SK-N-SH (cell line): Measurements from ENCODE around the gene PMP22.

Experiments
- CTCF ChIP-seq: fragments of 200-600 bp; sonication (generic); IDR thresholded peaks from 2 replicates; pipeline ENCODE4 v1.6.1; 2017; ENCODE audit warnings: antibody characterized with exemption, mild to moderate bottlenecking, moderate library complexity
- ELF1 ChIP-seq: IDR thresholded peaks from 2 replicates; pipeline ENCODE4 v1.4.0; 2012
- JUND ChIP-seq: IDR thresholded peaks from 2 replicates; pipeline ENCODE4 v1.4.0; 2012
- MAX ChIP-seq: IDR thresholded peaks from 2 replicates; pipeline ENCODE4 v1.4.0; 2012; ENCODE audit warnings: low read depth
- NRF1 ChIP-seq: IDR thresholded peaks from 2 replicates; pipeline ENCODE4 v1.6.1; 2012; ENCODE audit warnings: low read depth, mild to moderate bottlenecking, low read length
- POLR2AphosphoS5 ChIP-seq: IDR thresholded peaks from 2 replicates; pipeline ENCODE4 v1.6.1; 2012; ENCODE audit warnings: low read depth, low read length
- RAD21 ChIP-seq: IDR thresholded peaks from 2 replicates; pipeline ENCODE4 v1.6.1; 2012; ENCODE audit warnings: mild to moderate bottlenecking, low read length
- REST ChIP-seq: IDR thresholded peaks from 2 replicates; pipeline ENCODE4 v1.6.1; 2012; ENCODE audit warnings: mild to moderate bottlenecking, low read depth, low read length, moderate library complexity
- SMC3 ChIP-seq: IDR thresholded peaks from 2 replicates; pipeline ENCODE4 v1.6.1; 2012; ENCODE audit warnings: low read depth, low read length, improper control_type of control experiment
- TAF1 ChIP-seq: IDR thresholded peaks from 2 replicates; pipeline ENCODE4 v1.6.1; 2012; ENCODE audit warnings: low read depth, mild to moderate bottlenecking, low read length, moderate library complexity, borderline replicate concordance
- USF2 ChIP-seq: fragments of 150-350 bp; IDR thresholded peaks from 2 replicates; pipeline ENCODE4 v1.6.1; 2017; ENCODE audit warnings: antibody characterized with exemption, low read length, low read depth, borderline replicate concordance

- no peak for TF ChIP-seq CTCF
- no peak for TF ChIP-seq POLR2AphosphoS5
- TF ChIP-seq ELF1: no peak
- no peak for TF ChIP-seq RAD21
- no peak for TF ChIP-seq JUND
- no peak for TF ChIP-seq USF2
- TF ChIP-seq TAF1: no peak
- TF ChIP-seq NRF1: no peak
- no peak for TF ChIP-seq REST
- no peak for TF ChIP-seq MAX
- TF ChIP-seq SMC3: no peak
Measured at GRCh38 chr17:15267996-15268395, 2.9 kb upstream of the PMP22 start.
